Skeletal muscle tissue (tissue), 4 donors: ENCODE data around the gene CAMK1D. TPM values are rescaled to one million over a fixed set of nuclear protein-coding genes. Genes with fewer than 3 reads are reported as not detected.

Experiments
- H3K27ac ChIP-seq: one replicate; pipeline ENCODE4 v1.7.0; 2013; ENCODE audit warnings: mild to moderate bottlenecking, low read depth, low read length, inconsistent platforms
- H3K27me3 ChIP-seq, 3 donors: one replicate each; pipeline ENCODE4 v1.7.0; 2013; ENCODE audit warnings: low read length in 3 of 3; ENCODE audit not compliant: control insufficient read depth in 3 of 3, insufficient read depth in 3 of 3
- H3K36me3 ChIP-seq, 3 donors: one replicate each; pipeline ENCODE4 v1.7.0; 2013; ENCODE audit warnings: low read length in 3 of 3; ENCODE audit not compliant: control insufficient read depth in 3 of 3, insufficient read depth in 3 of 3
- H3K4me1 ChIP-seq, 3 donors: one replicate each; pipeline ENCODE4 v1.7.0; 2013; ENCODE audit warnings: low read length in 3 of 3, mild to moderate bottlenecking in 3 of 3; ENCODE audit not compliant: control insufficient read depth in 3 of 3, insufficient read depth in 3 of 3
- H3K4me3 ChIP-seq, 3 donors: one replicate each; pipeline ENCODE4 v1.7.0; 2013; ENCODE audit warnings: low read length in 3 of 3
- H3K9ac ChIP-seq, 3 donors: one replicate each; pipeline ENCODE4 v1.7.0; 2013; ENCODE audit warnings: low read length in 3 of 3, mild to moderate bottlenecking in 3 of 3, moderate library complexity in 2 of 3, low read depth in 1 of 3
- H3K9me3 ChIP-seq, 3 donors: one replicate each; pipeline ENCODE4 v1.7.0; 2013; ENCODE audit warnings: low read length in 3 of 3; ENCODE audit not compliant: control insufficient read depth in 3 of 3
- total RNA-seq: library from RNA; depleted of rRNA; stranded (reverse); fragments of >200 nt; gene quantifications from one replicate; pipeline ENCODE4 v1.2.3, GENCODE V29; 2014
- donor health status: Osteomylitis.

Gene CAMK1D
- total RNA-seq, 1 donor from 2014 or later, result 2.1 TPM

DNA sequence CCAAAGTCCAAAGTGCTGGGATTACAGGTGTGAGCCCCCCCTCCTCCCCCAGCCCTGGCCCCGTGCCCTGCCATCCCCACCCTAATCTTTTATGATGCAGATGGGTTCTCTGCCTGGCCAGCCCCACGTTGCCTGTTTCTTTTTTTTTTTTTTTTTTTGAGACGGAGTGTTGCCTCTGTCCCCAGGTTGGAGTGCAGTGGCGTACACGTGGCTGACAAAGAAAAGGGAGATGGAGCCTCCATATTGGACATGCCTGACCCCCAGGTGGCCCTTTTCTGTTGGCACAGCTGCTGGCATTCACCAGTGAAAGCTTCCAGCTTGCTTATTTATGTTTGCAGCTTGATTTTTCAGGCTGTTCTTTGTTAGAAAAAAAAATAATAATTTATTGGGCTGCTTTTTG lies 416.9 kb downstream of the CAMK1D start:
- no peak overlapping the region for H3K4me3 ChIP-seq
- peaks cover 0 to 3% (median 0%) of the 10 kb centered on the region in 3 donors for H3K36me3 ChIP-seq
- no peaks in the 10 kb centered on the region for H3K27me3 ChIP-seq
- H3K4me1 ChIP-seq, result peaks cover 0 to under 1% (median 0%) of the 10 kb centered on the region in 3 donors
- H3K9me3 ChIP-seq, result no peaks in the 10 kb centered on the region
- no peak overlapping the region for H3K9ac ChIP-seq
- no peak overlapping the region for H3K27ac ChIP-seq

DNA sequence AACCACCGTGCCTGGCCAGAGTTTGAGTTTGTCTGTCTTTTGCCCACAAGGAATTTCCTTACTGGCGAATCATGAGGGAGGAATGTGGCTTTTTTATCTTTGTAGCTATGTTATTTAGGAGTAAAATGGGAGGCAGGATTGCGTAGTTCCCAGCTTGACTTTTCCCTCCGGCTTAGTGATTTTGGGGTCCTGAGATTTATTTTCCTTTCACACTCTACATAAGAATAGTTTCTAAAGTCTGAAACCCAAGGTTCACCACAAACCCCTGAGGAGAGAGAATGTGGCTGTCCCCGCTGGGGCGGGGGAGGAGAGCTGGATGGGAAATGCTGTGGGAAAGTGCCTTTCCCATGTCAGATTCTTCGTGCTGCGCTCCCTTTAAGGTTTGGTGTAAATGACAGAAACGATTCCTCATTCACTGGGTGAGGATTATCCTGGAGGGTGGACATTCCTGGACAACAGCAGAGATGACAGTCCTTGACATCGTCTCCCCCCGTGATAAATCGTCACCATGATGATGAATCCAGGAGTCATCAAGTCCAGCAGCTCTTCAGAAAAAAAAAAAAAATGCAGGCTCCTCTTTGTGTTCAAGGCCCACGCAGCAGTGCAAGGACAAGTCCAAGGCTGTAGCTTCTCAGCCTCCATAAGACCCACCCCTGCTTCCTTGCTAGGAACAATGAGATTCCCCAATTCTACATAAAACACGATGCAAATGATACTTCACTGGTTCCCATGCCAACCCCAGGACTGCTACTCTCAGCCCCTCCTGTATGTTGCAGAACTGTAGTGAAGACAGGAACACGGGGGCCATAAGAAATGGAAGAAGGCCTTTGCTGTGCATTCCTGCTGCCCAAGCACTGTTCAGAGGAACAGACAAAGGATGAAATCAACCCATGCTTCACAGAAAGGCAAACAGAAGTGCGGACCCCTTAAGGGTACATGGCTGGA lies 419.1 kb downstream of the CAMK1D start:
- Histone ChIP-seq H3K9me3 (no peaks in the 10 kb centered on the region), H3K27me3 (no peaks in the 10 kb centered on the region), H3K4me1 (no peaks in the 10 kb centered on the region), H3K4me3 (no peak overlapping the region), H3K9ac (no peak overlapping the region), H3K36me3 (no peaks in the 10 kb centered on the region), H3K27ac (no peak overlapping the region)

DNA sequence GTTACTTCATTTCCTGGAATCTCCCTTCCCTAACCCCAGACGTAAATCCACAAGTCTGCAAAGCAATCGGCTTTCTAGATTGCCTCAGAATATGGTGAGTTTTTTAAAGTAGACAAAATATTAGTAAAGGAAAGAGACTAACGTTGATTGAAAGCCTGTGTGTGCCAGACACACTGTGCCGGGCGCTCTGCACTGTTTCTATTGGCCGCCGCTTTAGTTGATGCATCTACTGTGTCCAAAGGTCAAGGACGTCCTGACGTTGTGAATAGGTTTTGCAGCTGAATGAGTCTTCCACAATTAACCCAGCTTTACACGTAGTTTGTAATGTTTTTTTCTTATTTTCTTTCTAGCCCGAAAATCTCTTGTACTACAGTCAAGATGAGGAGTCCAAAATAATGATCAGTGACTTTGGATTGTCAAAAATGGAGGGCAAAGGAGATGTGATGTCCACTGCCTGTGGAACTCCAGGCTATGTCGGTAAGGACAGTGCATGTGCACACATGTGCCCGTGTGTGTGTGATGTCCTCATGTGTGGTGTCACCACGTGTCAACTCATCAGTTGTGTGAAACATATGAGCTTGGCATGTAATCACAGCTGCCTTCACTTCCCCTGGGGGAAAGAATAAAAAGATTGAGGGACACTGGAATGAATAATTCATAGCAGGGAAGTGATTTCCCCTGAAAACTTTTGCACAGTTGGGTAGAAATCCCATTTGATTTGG lies 420.1 kb downstream of the CAMK1D start:
- Histone ChIP-seq H3K36me3 (no peaks in the 10 kb centered on the region), H3K4me1 (no peaks in the 10 kb centered on the region), H3K9me3 (no peaks in the 10 kb centered on the region), H3K27ac (no peak overlapping the region), H3K9ac (no peak overlapping the region), H3K27me3 (no peaks in the 10 kb centered on the region), H3K4me3 (no peak overlapping the region)

DNA sequence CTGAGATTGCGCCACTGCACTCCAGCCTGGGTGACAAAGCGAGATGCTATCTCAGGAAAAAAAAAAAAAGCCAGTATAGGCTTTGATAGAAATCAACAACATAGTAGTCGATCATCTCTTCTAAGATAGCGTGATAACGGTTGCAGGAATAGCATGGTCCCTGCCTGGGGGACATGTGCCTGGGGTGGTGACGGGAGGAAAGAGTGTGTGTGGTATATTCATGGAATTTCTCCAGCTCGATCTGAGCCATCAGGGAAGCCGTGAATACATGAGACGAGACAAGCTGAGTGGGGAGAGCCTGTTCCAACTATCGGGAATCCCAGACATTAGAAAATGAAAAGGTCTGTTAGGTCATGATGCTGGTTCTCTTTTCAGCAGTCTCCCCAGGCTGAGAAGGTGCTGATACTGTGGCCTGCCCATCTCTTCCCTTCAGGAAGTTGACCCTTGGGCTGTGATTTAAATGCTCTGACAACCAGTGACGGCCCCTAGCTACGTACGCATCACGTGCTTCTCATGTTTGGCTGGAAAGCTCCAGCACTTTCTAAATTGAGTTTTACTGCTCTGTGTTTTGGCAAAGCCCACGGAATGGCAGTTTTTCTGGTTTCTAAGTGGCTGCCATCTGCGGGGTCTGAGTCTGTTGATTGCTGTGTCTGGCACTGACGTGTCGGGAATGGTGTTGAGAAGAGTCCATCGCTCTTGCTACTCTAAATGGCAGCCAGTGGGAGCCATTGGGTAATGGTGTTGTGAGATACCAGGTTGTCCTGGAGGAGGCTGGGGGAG lies 422.8 kb downstream of the CAMK1D start:
- no peaks in the 10 kb centered on the region for H3K27me3 ChIP-seq
- no peaks in the 10 kb centered on the region for H3K9me3 ChIP-seq
- no peak overlapping the region for H3K9ac ChIP-seq
- H3K4me3 ChIP-seq, result no peak overlapping the region
- no peak overlapping the region for H3K27ac ChIP-seq
- no peaks in the 10 kb centered on the region for H3K36me3 ChIP-seq
- no peaks in the 10 kb centered on the region for H3K4me1 ChIP-seq

DNA sequence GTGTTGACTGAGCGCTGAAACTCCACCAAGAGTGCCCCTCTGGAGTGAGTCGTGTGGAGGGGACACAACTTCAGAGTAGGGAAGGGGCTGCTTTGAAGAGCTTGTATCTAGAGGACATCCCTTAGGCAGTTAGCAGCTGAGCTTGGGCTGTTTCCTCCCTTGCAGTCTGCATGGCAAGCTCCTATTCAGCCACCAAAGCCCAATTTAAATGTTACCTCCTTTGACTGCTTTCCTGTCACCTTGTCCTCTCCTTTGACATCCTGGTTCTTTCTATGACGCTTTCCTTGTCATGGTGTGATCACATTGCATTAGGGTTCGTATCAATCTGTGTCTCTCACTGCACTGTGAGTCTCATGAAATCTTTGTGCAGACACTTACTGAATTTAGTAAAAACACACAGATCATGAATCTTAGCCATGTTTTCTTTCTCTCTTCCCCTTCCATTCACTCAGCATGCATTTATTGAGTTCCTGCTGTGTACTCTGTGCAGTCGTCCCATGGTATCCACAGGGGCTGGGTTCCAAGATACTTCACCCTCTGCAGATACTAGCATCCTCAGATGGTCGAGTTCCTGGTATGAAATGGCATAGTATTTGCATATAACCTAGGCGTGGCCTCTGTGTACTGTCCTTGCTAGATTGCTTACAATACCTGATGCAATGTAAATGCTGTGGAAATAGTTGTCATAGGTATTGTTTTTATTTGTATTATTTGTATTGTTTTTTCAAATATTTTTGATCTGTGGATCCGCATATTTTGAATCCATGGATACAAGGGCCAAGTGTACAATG lies 423.6 kb downstream of the CAMK1D start:
- Histone ChIP-seq H3K27me3 (no peaks in the 10 kb centered on the region), H3K27ac (no peak overlapping the region), H3K4me3 (no peak overlapping the region), H3K36me3 (no peaks in the 10 kb centered on the region), H3K9me3 (no peaks in the 10 kb centered on the region), H3K4me1 (peaks cover 0 to 2% (median 0%) of the 10 kb centered on the region in 3 donors), H3K9ac (no peak overlapping the region)

DNA sequence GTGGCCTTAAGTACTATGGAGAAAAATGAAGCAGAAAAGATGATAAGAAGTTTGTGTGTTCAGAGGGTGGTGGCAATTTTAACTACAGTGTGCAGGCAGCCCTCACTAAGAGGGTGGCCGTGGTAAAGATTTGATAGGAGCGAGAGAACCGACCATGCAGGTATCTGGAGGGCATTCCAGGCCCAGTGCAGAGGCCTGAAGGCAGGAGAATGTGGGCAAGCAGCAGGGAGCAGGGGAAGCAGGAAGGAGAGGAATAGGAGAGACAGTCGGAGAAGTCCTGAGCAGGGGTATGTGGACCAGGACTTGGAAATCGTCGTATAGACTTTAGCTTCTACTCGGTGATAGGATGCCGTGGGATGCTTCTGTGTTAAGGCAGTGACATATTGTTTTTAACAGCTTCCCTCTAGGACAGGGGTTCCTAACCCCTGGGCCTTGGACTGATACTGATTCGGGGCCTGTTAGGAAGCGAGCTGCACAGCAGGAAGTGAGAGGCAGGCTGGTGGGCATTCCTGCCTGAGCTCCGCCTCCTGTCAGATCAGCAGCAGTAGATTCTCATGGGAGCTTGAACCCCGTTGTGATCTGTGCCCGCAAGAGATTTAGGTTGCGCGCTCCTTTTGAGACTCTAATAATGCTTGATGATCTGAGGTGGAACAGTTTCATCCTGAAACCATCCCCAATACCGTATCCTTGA lies 425.0 kb downstream of the CAMK1D start:
- no peaks in the 10 kb centered on the region for H3K9me3 ChIP-seq
- no peak overlapping the region for H3K27ac ChIP-seq
- H3K9ac ChIP-seq, result no peak overlapping the region
- H3K27me3 ChIP-seq, result no peaks in the 10 kb centered on the region
- H3K4me1 ChIP-seq, result peaks cover 0 to 2% (median 0%) of the 10 kb centered on the region in 3 donors
- H3K36me3 ChIP-seq, result no peaks in the 10 kb centered on the region
- H3K4me3 ChIP-seq, result no peak overlapping the region

DNA sequence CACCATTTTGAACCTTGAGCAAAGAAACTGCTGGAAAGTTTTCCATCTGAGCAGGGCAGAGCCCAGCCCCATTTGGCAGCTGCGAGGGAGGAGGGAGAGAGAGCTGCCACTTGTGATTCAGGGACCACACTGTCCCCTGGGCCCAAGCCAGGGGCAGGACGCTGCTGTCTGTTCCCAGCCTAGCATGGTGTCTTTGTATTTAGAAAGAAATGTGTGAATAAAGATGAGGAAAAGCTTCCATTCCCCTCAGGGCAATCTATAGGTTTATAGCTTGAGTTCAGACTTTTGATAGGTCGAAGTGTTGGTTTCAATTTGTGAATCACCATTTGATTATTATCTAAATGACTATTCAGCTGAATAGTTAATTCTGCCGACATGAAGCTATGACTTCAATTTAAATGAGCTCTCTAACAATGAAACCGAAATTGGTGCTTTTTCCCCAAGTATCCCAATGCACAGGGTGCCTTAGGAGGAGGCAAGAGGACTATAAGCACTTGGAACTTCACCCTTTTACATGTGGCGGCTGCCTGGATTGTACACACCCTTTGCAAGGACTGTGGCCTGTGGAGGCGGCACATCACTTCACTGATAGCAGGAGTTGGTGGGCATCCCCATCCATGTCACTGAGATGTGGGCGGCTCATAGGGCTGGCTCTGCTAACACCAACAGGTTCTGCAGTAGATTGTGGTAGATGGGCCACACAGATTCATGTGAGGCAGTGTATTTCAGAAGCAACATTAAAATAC lies 428.7 kb downstream of the CAMK1D start:
- H3K4me1 ChIP-seq, result peaks cover 0 to 5% (median 2%) of the 10 kb centered on the region in 3 donors
- H3K36me3 ChIP-seq, result no peaks in the 10 kb centered on the region
- no peak overlapping the region for H3K9ac ChIP-seq
- H3K4me3 ChIP-seq, result no peak overlapping the region
- peaks cover 0 to 2% (median 0%) of the 10 kb centered on the region in 3 donors for H3K27me3 ChIP-seq
- H3K27ac ChIP-seq, result no peak overlapping the region
- H3K9me3 ChIP-seq, result no peaks in the 10 kb centered on the region

DNA sequence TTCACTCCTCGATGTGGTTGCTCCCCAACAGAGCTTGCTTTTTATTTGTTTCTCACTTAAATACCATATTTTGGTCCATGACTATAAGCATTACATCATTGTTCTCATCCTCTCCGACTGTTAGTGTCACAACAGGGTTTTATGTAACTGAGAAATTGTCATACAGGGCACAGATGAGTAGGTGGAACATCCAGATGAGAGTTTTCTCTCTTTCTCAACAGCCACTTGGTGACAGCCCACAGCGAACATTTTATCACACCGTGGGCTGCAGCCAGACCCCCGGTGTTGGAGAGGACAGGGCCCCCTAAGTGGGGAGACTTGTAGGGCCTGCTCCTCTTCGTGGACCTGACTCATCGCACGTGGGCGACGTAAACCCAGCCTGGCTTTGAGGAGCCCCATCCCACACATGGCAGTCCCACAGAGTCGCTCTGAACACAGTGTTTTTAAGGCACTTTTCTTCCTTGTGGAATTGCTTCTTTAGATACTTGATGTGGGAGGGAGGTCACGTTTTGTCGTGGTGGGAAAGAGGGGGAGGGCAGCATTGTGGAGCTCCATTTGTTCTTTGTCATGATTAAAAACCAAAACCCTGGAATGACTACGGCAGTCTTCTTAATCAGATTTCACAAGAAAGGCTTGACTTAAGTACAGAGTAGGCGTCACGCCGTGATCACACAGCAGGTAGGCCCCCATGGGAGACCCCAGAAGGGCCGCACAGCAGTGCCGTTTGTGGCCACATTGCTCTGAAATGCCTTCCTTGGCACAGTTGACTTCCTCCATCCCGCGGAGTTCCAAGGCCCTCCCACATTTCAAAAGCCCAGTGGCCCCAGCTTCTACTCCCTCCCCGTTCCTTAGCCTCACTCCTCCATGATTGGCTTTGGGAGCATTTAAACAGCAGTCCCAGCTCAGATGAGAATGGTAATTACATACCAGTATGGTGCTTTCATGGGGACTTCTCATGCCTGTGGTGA lies 431.6 kb downstream of the CAMK1D start:
- H3K9ac ChIP-seq, result no peak overlapping the region
- peaks cover 0 to 3% (median 2%) of the 10 kb centered on the region in 3 donors for H3K27me3 ChIP-seq
- peaks cover 0 to 10% (median 2%) of the 10 kb centered on the region in 3 donors for H3K4me1 ChIP-seq
- H3K27ac ChIP-seq, result no peak overlapping the region
- no peaks in the 10 kb centered on the region for H3K36me3 ChIP-seq
- H3K4me3 ChIP-seq, result no peak overlapping the region
- no peaks in the 10 kb centered on the region for H3K9me3 ChIP-seq
